Vagina (tissue), 2 donors: ENCODE results near the gene FANCE. TPM values are rescaled to one million over a fixed set of nuclear protein-coding genes. Genes with fewer than 3 reads are reported as not detected.
A peak's percentile ranks its signal among the peaks of the same experiment; 100 is the strongest.

ENCODE experiments used
- DNase-seq, 2 donors: peaks; one replicate each; pipeline ENCODE4 v3.0.0-alpha.2; 2017; ENCODE audit errors: extremely low spot score in 2 of 2
- H3K27ac ChIP-seq: fragments of 200-600 bp; sonication (generic); one replicate; pipeline ENCODE4 v1.5.1; 2019
- H3K27me3 ChIP-seq: fragments of 200-600 bp; sonication (generic); one replicate; pipeline ENCODE4 v1.5.1; 2019
- H3K36me3 ChIP-seq, 2 donors: fragments of 200-600 bp; sonication (generic); one replicate each; pipeline ENCODE4 v1.5.1; 2017 to 2019
- H3K4me1 ChIP-seq: fragments of 200-600 bp; sonication (generic); one replicate; pipeline ENCODE4 v1.5.1; 2019
- H3K4me3 ChIP-seq, 2 donors: fragments of 200-600 bp; sonication (generic); 1 replicate in 1 of 2; 2 replicates in 1 of 2; pipeline ENCODE4 v1.5.1; 2016 to 2019
- H3K9me3 ChIP-seq: fragments of 200-600 bp; sonication (generic); one replicate; pipeline ENCODE4 v1.5.1; 2019
- POLR2A ChIP-seq, 2 donors: fragments of 450-650 bp; IDR thresholded peaks; one replicate each; pipeline ENCODE4 v1.6.1; 2017; ENCODE audit warnings: antibody characterized with exemption in 2 of 2, mild to moderate bottlenecking in 2 of 2, moderate library complexity in 2 of 2
- POLR2AphosphoS5 ChIP-seq, 2 donors: sonication (generic); formaldehyde crosslinking; IDR thresholded peaks; one replicate each; pipeline ENCODE4 v1.9.0; 2017; ENCODE audit warnings: antibody characterized with exemption in 2 of 2, mild to moderate bottlenecking in 2 of 2, low read depth in 1 of 2; ENCODE audit not compliant: insufficient read depth in 1 of 2
- intact Hi-C: fragments of 100-400 bp; cut with DNase I; formaldehyde crosslinking; loops from one replicate; pipeline ENCODE4 v1.15.1; 2023
- total RNA-seq: library from RNA; depleted of rRNA; stranded (reverse); fragments of >200 nt; gene quantifications from one replicate; pipeline ENCODE4 v1.2.3, GENCODE V29; 2016
- TF ChIP-seq, protein P1 (sequence below), 3 experiments: fragments of 450-650 bp in 2 of 3; fragments of 200-600 bp in 1 of 3; sonication (generic) in 1 of 3; IDR thresholded peaks; one replicate each; pipeline ENCODE4 v1.5.1; 2017 to 2019; ENCODE audit warnings: antibody characterized with exemption in 3 of 3, mild to moderate bottlenecking in 2 of 3, moderate library complexity in 2 of 3

The FANCE gene, protein sequence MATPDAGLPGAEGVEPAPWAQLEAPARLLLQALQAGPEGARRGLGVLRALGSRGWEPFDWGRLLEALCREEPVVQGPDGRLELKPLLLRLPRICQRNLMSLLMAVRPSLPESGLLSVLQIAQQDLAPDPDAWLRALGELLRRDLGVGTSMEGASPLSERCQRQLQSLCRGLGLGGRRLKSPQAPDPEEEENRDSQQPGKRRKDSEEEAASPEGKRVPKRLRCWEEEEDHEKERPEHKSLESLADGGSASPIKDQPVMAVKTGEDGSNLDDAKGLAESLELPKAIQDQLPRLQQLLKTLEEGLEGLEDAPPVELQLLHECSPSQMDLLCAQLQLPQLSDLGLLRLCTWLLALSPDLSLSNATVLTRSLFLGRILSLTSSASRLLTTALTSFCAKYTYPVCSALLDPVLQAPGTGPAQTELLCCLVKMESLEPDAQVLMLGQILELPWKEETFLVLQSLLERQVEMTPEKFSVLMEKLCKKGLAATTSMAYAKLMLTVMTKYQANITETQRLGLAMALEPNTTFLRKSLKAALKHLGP
- 10.1 TPM for total RNA-seq

GRCh38 chr6:35452183-35453090 lies at the start of gene FANCE:
TSS of gene FANCE (plus strand) at chr6:35452338. CDS start at chr6:35452546, 208 bp downstream.
- Histone ChIP-seq H3K4me1 (peaks cover 39% of the 10 kb centered on the region), H3K4me3 (peak within 1 kb of the TSS; percentile 62 to 77), H3K9me3 (no peaks in the 10 kb centered on the region), H3K27me3 (no peaks in the 10 kb centered on the region), H3K27ac (peak within 1 kb of the TSS; percentile 84), H3K36me3 (peaks cover 0 to 9% of the 10 kb centered on the region in 2 donors)
- intact Hi-C loops = loop anchor here (5.0 kb wide), 1 partner anchor 110 kb away; the partner anchor contains the start of gene PPARD
- peak in 1 of 2 donors; percentile 95 for DNase-seq
- peak; percentile 47 to 89 for TF ChIP-seq POLR2AphosphoS5 (IDR thresholded peaks at IDR 0.05; ENCODE audit: insufficient read depth in 1 of 2, low read depth in 1 of 2)
- TF ChIP-seq, protein P1, sequence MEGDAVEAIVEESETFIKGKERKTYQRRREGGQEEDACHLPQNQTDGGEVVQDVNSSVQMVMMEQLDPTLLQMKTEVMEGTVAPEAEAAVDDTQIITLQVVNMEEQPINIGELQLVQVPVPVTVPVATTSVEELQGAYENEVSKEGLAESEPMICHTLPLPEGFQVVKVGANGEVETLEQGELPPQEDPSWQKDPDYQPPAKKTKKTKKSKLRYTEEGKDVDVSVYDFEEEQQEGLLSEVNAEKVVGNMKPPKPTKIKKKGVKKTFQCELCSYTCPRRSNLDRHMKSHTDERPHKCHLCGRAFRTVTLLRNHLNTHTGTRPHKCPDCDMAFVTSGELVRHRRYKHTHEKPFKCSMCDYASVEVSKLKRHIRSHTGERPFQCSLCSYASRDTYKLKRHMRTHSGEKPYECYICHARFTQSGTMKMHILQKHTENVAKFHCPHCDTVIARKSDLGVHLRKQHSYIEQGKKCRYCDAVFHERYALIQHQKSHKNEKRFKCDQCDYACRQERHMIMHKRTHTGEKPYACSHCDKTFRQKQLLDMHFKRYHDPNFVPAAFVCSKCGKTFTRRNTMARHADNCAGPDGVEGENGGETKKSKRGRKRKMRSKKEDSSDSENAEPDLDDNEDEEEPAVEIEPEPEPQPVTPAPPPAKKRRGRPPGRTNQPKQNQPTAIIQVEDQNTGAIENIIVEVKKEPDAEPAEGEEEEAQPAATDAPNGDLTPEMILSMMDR (IDR thresholded peaks at IDR 0.05) = no peak
- peak in 1 of 2 donors; percentile 58 for TF ChIP-seq POLR2A (IDR thresholded peaks at IDR 0.05)

- no peak overlapping the region for H3K27ac ChIP-seq
- H3K4me3 ChIP-seq = no peak overlapping the region
- no peak for TF ChIP-seq POLR2AphosphoS5 (IDR thresholded peaks at IDR 0.05; ENCODE audit: insufficient read depth in 1 of 2, low read depth in 1 of 2)
- TF ChIP-seq, protein P1 (IDR thresholded peaks at IDR 0.05) = no peak
- no peak for TF ChIP-seq POLR2A (IDR thresholded peaks at IDR 0.05)
- intact Hi-C loops = no loop called here
- no peak for DNase-seq
- no peaks in the 10 kb centered on the region for H3K9me3 ChIP-seq
- H3K36me3 ChIP-seq = no peaks in the 10 kb centered on the region
- peaks cover 5% of the 10 kb centered on the region for H3K4me1 ChIP-seq
- no peaks in the 10 kb centered on the region for H3K27me3 ChIP-seq
These were observed 49.3 kb upstream of the FANCE start for GRCh38 chr6:35402856-35403191.

- no peak for DNase-seq
- H3K9me3 ChIP-seq = no peaks in the 10 kb centered on the region
- TF ChIP-seq, protein P1 (IDR thresholded peaks at IDR 0.05) = no peak
- no peak for TF ChIP-seq POLR2A (IDR thresholded peaks at IDR 0.05)
- TF ChIP-seq POLR2AphosphoS5 (IDR thresholded peaks at IDR 0.05; ENCODE audit: insufficient read depth in 1 of 2, low read depth in 1 of 2) = no peak
- H3K27ac ChIP-seq = no peak overlapping the region
- H3K27me3 ChIP-seq = no peaks in the 10 kb centered on the region
- H3K36me3 ChIP-seq = no peaks in the 10 kb centered on the region
- peaks cover 5% of the 10 kb centered on the region for H3K4me1 ChIP-seq
- intact Hi-C loops = no loop called here
- no peak overlapping the region for H3K4me3 ChIP-seq
These were observed 48.3 kb upstream of the FANCE start for GRCh38 chr6:35403544-35404442.

DNA sequence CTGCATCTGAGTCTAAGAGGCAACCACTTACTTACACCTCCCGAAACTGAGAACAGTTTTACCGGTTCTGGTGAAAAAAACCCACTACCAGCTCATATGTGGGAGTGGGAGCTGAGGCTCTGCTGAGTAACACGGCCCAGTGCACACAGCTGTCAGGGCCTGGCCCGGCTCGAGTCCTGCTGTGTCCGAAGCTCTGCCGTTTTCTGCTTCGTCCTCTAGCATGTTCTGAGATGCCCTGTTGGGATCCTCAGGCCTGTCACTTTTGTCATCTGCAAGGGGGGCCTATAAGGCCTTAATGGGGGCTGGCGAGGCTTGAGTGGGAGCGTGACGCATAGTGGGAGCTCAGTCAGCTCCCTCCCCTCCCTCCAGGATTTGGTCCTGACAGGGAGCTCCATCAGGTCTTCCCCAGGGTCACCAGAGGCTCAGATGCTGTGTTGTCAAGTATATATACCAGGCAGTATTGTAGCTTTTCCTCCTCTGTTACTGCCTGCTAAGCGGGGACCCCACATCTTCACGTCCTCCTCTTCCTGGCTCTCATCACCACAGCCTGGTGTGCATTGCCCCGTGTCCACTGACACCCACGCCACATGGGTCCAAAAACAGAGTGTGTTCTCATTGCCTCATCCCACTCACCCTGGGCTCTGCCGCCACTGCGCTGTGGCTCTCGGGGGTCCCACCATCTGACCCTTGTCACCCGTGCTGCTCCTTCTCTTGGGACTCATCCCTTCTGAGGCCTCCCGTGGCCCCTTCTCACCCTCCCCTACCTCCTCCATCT lies 45.2 kb upstream of the FANCE start:
- intact Hi-C loops = no loop called here
- TF ChIP-seq, protein P1 (IDR thresholded peaks at IDR 0.05) = no peak
- TF ChIP-seq POLR2A (IDR thresholded peaks at IDR 0.05) (no peak), POLR2AphosphoS5 (IDR thresholded peaks at IDR 0.05; ENCODE audit: insufficient read depth in 1 of 2, low read depth in 1 of 2) (no peak)
- no peaks in the 10 kb centered on the region for H3K4me1 ChIP-seq
- no peaks in the 10 kb centered on the region for H3K36me3 ChIP-seq
- H3K27ac ChIP-seq = no peak overlapping the region
- no peaks in the 10 kb centered on the region for H3K27me3 ChIP-seq
- no peaks in the 10 kb centered on the region for H3K9me3 ChIP-seq
- no peak overlapping the region for H3K4me3 ChIP-seq
- no peak for DNase-seq
